ES-I3 (cell line): ENCODE measurements around the gene ANKRD31.
"Not testable (repeated sequence)": the region's sequence is repeated elsewhere in the genome, so short reads cannot be mapped to it uniquely, and the experiment has no call there.

Source experiments
- H3K36me3 ChIP-seq: 2 replicates; pipeline ENCODE4 v1.6.1; 2013; ENCODE audit warnings: mild to moderate bottlenecking, low read length, control low read depth, moderate library complexity; ENCODE audit not compliant: insufficient read depth
- H3K4me1 ChIP-seq: 2 replicates; pipeline ENCODE4 v1.6.1; 2013; ENCODE audit warnings: mild to moderate bottlenecking, control low read depth, low read length; ENCODE audit not compliant: insufficient read depth
- H3K9ac ChIP-seq: 2 replicates; pipeline ENCODE4 v1.6.1; 2013; ENCODE audit warnings: low read depth, mild to moderate bottlenecking, low read length, moderate library complexity
- H3K9me3 ChIP-seq: 2 replicates; pipeline ENCODE4 v1.6.1; 2013; ENCODE audit warnings: mild to moderate bottlenecking, low read length, moderate library complexity; ENCODE audit not compliant: control insufficient read depth, insufficient read depth

The ANKRD31 gene

GRCh38 chr5:75260708-75261107 lies 24.0 kb upstream of the ANKRD31 start:
- Histone ChIP-seq H3K9me3 (peaks cover 3% of the 10 kb centered on the region; the same call in 1 of the 2 replicates), H3K9ac (no peak overlapping the region), H3K36me3 (no peaks in the 10 kb centered on the region), H3K4me1 (no peaks in the 10 kb centered on the region)

DNA sequence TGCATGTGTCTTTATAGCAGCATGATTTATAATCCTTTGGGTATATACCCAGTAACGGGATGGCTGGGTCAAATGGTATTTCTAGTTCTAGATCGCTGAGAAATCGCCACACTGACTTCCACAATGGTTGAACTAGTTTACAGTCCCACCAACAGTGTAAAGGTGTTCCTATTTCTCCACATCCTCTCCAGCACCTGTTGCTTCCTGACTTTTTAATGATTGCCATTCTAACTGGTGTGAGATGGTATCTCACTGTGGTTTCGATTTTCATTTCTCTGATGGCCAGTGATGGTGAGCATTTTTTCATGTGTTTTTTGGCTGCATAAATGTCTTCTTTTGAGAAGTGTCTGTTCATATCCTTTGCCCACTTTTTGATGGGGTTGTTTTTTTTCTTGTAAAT lies 13.8 kb upstream of the ANKRD31 start:
- not testable (repeated sequence) for H3K9me3 ChIP-seq, H3K4me1 ChIP-seq, H3K9ac ChIP-seq, H3K36me3 ChIP-seq

- Histone ChIP-seq H3K9me3 (no peaks in the 10 kb centered on the region), H3K36me3 (no peaks in the 10 kb centered on the region), H3K4me1 (no peaks in the 10 kb centered on the region; the same call in 1 of the 2 replicates), H3K9ac (no peak overlapping the region)
Measured at GRCh38 chr5:75245023-75245422, 8.3 kb upstream of the ANKRD31 start.

DNA sequence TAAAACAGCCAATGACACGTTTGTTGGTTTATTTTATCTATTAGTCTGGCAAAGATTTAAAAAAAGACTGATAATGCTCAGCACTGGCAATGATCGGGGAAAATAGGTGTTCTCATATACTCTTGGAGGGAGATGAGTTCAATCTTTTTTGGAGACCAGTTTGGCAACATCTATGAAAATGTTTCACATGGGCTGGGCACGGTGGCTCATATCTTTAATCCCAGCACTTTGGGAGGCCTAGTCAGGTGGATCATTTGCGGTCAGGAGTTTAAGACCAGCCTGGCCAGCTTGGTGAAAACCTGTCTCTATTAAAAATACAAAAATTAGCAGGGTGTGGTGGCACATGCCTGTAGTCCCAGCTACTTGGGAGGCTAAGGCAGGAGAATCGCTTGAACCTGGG lies 6.8 kb upstream of the ANKRD31 start:
- peaks cover 6% of the 10 kb centered on the region for H3K4me1 ChIP-seq

DNA sequence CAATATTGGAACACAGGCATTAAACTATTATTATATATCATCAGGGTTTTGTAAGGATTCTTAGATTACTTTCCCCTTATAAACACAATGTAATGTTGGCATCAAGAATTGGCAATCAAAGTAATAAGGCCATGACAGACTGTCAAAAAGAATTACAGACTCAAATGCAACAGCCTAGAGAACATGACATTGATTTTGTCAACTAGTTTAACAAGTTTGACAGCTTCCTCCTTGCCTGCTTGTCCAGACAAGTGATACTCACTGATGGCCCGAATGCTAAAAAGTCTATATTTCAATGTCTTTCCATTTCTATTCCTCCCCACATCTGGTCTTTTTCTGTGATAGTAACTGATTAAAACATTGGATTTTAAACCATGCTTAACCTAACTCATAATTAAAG lies 6.4 kb upstream of the ANKRD31 start:
- no peak overlapping the region for H3K9ac ChIP-seq
- H3K9me3 ChIP-seq = no peaks in the 10 kb centered on the region
- H3K36me3 ChIP-seq = no peaks in the 10 kb centered on the region
- H3K4me1 ChIP-seq = peaks cover 6% of the 10 kb centered on the region

More for the DNA sequence above, 6.8 kb upstream of the ANKRD31 start:
- Histone ChIP-seq H3K9me3 (no peaks in the 10 kb centered on the region), H3K36me3 (no peaks in the 10 kb centered on the region), H3K9ac (no peak overlapping the region)

- peaks cover 6% of the 10 kb centered on the region for H3K4me1 ChIP-seq
- no peaks in the 10 kb centered on the region for H3K9me3 ChIP-seq
- H3K9ac ChIP-seq = no peak overlapping the region
- no peaks in the 10 kb centered on the region for H3K36me3 ChIP-seq
Measured at GRCh38 chr5:75242067-75242466, 5.4 kb upstream of the ANKRD31 start.

DNA sequence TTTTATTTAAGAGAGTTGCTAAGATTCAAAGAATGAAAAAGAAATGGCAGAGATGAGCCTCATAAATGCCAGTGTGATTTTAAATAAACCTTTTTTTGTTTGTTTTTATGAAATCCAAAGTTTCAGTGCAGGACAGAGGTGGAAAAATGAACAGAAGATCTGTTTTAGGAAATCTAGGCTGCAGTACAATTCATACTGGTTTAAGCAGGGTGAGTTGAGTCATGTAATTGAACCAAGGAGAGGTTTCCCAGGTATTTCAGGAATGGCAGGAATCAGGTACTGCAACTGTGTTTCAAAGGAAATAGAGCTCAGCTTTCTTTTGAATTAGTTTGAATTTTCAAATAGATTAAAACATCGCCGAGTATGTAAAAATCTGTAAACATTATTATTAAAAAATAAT lies 3.0 kb upstream of the ANKRD31 start:
- no peaks in the 10 kb centered on the region for H3K36me3 ChIP-seq
- H3K4me1 ChIP-seq = peaks cover 12% of the 10 kb centered on the region
- no peaks in the 10 kb centered on the region for H3K9me3 ChIP-seq
- H3K9ac ChIP-seq = no peak overlapping the region; the same call in 1 of the 2 replicates

- Histone ChIP-seq H3K4me1 (peaks cover 12% of the 10 kb centered on the region), H3K36me3 (no peaks in the 10 kb centered on the region), H3K9me3 (no peaks in the 10 kb centered on the region), H3K9ac (0 out of 2 replicates have a peak overlapping the region, but pooled peaks have one; percentile 80)
Measured at GRCh38 chr5:75235711-75236110, 967 bp downstream of the ANKRD31 start.

DNA sequence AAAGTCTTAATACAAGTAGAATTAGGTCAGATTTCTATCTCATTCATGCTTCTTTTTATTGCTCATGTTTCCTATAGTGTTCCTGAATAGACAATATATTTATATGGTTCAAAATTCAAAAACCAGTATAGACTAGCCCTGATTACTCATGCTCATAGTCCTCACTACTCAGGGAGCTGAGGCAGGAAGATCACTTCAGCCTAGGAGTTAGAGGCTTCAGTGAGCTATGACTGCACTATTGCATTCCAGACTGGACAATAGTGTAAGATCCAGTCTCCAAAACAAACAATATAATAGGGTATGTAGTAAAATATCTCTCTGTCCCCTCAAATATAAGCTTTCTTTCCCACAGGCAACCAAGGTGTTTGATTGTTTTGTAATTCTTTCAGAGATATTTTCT lies 2.4 kb downstream of the ANKRD31 start:
- H3K4me1 ChIP-seq = peaks cover 8% of the 10 kb centered on the region
- no peaks in the 10 kb centered on the region for H3K9me3 ChIP-seq
- no peaks in the 10 kb centered on the region for H3K36me3 ChIP-seq
- H3K9ac ChIP-seq = no peak overlapping the region

GRCh38 chr5:75226916-75227315 lies 9.8 kb downstream of the ANKRD31 start:
- no peaks in the 10 kb centered on the region for H3K4me1 ChIP-seq
- H3K9ac ChIP-seq = no peak overlapping the region
- no peaks in the 10 kb centered on the region for H3K36me3 ChIP-seq
- H3K9me3 ChIP-seq = no peaks in the 10 kb centered on the region

DNA sequence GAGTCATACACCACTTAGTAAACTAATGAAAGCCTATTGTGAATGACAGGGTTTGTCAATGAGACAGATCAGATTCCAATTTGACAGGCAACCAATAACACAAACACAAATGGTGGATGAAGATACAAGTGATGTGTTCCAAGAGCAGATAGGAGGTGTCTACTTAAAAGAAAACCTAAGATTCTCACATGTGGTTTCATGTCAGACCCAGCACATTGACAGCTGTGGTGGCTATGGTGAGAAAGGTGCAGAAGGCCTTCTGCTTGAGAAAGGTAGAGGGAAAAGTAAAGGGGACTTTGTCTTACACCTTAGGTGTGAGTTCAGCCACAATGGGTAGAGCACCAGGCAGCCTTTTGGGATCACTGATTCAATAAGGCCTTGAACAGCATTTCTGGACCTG lies 11.2 kb downstream of the ANKRD31 start:
- no peaks in the 10 kb centered on the region for H3K9me3 ChIP-seq
- H3K4me1 ChIP-seq = no peaks in the 10 kb centered on the region
- H3K9ac ChIP-seq = no peak overlapping the region
- no peaks in the 10 kb centered on the region for H3K36me3 ChIP-seq

GRCh38 chr5:75220787-75221186 lies 15.9 kb downstream of the ANKRD31 start:
- not testable (repeated sequence) for H3K9ac ChIP-seq, H3K36me3 ChIP-seq, H3K4me1 ChIP-seq, H3K9me3 ChIP-seq

GRCh38 chr5:75214928-75215327 lies 21.8 kb downstream of the ANKRD31 start:
- no peaks in the 10 kb centered on the region for H3K36me3 ChIP-seq
- no peak overlapping the region for H3K9ac ChIP-seq
- no peaks in the 10 kb centered on the region for H3K9me3 ChIP-seq
- no peaks in the 10 kb centered on the region for H3K4me1 ChIP-seq

- Histone ChIP-seq H3K9ac (no peak overlapping the region), H3K4me1 (no peaks in the 10 kb centered on the region), H3K9me3 (no peaks in the 10 kb centered on the region), H3K36me3 (no peaks in the 10 kb centered on the region)
Measured at GRCh38 chr5:75214409-75214808, 22.3 kb downstream of the ANKRD31 start.

DNA sequence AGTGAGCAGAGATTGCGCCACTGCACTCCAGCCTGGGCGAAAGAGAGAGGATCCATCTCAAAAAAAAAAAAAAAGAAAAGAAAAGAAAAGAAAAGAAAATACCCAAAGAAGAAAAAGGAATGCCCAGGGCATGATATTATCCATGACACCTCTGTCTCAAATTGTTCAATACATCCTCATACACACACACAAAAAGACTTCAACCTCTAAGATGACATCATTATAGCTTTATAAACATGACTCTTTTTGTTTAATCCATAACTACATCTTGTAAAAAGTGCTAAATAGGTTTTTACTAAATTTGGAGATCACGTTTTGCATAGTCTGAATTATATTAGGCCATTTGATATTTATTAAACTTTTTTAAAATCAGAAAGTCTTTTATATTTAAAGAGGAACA lies 33.1 kb downstream of the ANKRD31 start:
- Histone ChIP-seq H3K4me1 (no peaks in the 10 kb centered on the region), H3K9ac (no peak overlapping the region), H3K36me3 (no peaks in the 10 kb centered on the region), H3K9me3 (no peaks in the 10 kb centered on the region)

DNA sequence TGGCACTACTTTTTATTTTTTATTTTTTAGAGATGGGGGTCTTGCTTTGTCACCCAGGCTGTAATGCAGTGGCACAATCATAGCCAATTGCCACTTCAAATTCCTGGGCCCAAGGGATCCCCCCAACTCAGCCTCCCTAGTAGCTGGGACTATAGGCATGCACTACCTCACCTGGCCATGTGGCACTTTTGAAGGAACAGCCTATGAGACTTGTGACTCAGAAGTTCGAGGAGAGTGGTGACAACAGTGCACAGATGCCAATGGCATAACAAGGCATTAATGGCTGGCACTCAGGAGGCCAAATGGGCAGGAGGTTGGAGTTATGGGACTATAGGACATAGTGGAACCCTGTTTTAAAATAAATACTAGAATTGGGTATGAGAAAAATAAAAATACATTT lies 33.7 kb downstream of the ANKRD31 start:
- Histone ChIP-seq H3K9ac (no peak overlapping the region), H3K36me3 (no peaks in the 10 kb centered on the region), H3K9me3 (no peaks in the 10 kb centered on the region), H3K4me1 (no peaks in the 10 kb centered on the region)
